HG03060 (cell line): Measurements from ENCODE around the gene IGBP1.
"Not testable (repeated sequence)": the region's sequence is repeated elsewhere in the genome, so short reads cannot be mapped to it uniquely, and the experiment has no call there.

ENCODE experiments used
- ATAC-seq: cut with Tn5 transposase; IDR thresholded peaks from one replicate; pipeline ENCODE4 v1.9.1; 2021; ENCODE audit warnings: low read depth, moderate number of reproducible peaks; ENCODE audit not compliant: unreplicated experiment

The IGBP1 gene

DNA sequence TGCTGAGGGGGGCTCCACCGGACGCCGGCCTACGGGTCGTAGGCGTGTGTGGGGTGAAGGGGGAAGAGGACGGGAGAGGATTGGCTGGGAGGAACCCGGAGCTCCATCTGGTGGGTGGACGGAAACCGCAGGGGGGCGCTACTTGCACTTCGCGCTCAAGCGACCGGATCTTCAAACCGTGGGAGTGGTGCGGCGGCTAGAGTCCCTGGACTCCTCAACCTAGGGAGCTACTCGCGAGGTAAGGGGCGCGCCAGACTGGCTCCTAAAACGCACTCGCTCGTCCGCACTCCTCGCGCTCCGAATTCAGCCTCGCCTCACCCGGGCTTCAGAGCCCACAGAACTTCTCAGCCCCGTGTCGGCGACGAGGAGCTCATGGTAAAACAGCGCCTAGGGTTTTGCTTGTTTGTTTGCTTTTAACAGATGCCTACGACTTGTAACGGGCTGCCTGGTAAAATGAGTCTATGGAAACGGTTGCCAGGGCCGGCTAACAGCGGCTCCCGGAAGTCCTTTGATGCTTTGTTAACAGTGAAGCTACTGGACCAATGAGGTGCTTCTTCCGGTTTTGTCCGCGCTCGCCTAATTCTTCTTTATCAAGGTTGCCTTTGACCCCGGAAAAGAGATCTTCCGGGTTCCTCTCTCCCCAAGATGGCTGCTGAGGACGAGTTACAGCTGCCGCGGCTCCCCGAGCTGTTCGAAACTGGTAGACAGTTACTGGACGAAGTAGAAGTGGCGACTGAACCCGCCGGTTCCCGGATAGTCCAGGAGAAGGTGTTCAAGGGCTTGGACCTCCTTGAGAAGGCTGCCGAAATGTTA, at the start of gene IGBP1:
Gene IGBP1 (plus strand): TSS at position 145 of the 813 bp plus-strand sequence. CDS start 501 bp downstream, at position 646.
- peak; percentile 78 for ATAC-seq

DNA sequence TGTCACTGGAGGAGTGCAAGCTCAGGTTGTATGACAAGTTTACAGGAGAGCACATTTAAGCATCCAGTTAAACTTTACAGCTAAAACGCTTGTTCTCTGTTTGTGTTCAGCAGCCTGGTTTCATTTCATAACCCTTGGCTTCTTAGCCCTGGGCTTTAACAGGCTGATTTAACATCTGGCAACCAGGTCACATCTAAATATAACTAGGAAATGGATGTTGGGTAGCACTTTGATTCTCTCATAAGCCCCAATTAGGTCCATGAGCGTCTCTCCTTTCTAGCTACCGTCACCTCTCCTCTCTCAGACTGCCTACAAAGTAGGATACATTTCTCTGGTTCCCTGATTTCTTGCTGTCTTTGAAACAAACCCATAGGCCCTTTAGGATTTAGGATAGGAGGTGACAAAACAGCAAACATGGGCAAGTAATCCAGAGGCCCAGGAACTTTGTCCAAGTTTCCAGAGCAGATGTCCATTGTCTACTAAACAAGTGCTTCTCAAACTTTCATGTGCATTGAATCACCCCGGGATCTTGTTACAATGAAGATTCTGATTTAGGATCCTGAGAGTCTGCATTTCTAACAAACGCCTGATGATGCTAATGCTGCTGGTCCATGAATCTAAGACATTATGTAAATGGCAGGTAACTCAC, 48.5 kb upstream of the IGBP1 start:
- no peak for ATAC-seq

DNA sequence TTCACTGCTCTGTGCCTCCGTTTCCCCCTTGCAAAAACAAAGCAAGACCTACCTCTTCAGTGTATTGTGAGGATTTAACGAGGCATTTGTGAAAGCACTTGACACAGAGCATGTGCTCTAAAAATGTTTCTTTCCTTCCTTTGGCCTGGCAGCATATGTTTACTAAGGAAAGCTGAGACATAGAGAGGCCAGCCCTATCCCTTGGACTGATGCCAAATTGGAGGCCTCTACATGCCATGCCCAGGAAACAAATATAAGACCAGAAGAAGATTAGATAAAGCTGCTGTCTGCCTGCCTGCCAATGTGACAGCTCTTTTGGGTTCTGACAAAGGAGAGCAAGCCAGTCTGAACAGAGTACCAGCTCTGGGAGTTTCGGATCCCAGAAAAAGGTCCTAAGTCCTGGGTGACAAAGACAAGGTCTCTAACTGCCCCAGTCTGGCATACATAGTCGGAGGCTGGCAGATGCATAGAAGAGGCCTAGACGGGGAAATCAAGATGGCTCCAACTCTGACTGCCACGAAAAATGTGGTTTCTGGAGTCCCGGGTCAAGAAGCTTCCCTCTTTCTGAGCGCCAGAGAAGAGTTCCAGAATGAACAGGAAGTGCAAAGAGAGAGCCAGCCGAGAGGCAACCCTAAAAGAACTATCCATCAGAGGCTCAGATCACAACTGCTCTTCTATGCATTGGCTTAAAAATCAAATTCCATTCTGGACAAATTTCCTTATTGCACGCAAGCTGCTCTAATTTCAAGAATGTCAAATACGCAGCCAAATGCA, 45.2 kb upstream of the IGBP1 start:
- no peak for ATAC-seq

DNA sequence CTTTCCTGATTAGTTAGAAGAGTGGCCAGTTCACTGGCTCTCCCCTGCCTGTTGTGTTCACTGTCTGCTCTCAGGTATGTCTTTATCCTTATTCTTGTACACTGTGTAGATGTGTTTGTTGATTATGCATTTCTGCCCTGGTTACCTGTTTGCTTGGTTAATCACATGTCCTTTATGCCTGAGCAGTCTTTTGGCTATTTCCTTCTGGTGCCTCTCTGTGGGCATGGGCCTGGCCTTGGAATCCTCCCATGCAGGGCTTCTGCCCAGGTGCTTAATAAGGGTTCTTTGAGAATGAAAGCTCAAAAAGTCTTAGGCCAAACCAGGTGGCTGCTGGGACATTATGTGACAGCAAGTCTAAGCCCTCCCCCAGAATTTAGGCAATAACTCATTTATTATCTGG, 44.5 kb upstream of the IGBP1 start:
- no peak for ATAC-seq

DNA sequence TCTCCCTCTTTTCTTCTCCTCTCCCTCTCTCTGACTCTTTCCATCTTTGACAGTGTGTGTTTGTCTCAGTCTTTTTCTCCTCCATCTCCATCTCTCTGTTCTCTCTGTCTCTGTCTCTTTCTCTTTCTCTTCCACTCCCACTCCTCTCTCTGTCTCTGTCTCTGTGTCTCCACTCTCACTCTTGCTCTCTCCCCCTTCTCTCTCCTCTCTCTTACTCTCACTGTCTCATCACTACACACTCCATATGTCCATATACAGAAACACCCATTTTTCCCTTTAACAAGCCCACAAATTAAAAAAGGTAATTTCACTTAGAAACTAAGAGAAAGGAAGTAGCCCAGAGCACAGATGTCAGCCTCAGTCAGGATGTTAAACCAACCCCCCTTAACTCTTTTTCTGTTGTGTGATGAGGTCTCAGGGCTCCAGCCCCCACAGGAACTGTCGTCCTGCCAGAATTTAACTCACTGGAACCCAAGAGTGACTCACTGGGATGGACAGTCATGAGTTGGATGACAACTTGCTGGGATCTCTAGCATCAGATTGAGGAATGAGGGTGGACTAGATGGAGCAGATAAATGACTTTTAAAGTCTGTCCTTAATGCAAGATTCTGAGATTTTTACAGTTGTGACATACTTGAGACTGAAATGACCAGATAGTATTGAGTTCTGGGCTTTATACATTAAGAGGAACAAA, 43.5 kb upstream of the IGBP1 start:
- ATAC-seq: no peak

DNA sequence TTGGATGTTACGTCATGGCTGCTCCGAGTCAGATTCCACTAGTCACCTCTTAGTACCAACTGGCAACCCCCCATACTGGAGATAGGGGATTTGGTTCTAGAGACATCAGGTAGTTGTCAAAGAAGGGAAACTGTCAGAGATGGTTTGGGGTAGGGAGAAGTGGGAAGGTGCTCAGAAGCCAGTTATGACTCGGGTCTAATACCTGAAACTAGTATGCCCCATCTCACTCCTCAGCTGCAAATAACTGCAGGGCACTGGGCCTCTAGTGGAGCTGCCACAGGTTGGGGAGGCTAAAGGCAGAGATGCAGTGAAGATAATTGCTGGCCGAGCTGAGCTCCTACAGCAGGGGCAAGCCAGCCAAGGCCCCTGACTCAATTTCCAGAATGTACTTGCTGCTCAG, 41.0 kb upstream of the IGBP1 start:
- ATAC-seq: peak; percentile 47

DNA sequence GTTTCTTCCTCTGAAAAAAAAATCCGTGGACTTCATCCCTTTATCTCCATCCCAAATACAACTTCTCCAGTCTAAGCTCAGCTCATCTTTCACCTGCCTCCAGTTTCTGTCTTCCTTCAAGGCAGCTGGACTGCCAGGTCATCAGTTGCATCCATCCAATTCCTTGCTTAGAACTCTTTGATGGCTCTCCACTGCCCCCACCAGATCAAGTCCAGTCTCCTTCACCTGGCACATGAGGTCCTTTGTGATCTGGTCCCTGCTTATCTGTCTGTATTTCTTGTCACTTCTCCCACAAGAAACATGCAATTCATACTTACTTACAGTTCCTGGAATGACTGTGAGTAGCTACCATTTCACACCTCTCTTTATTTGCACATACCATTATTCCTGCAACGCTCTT, 37.2 kb upstream of the IGBP1 start:
- no peak for ATAC-seq

DNA sequence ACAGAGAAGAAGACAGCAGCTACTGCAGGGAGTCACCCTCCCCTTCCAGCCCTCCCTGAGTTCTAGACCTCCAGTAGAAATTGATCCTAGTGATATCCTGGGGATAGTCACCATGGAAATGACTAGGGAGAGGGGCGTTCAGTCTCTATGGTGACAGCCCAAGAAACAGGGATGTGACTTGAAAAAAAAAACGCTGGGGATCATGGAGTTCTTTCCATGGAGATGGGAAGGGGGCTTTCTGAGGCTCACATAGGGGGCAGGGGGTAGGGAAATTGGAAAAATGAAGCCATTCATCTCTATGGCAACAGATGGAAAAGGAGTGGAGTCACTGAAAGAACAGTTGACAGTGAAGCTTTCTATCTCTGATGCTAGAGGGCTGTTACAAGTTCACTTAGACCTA, 28.0 kb upstream of the IGBP1 start:
- no peak for ATAC-seq

DNA sequence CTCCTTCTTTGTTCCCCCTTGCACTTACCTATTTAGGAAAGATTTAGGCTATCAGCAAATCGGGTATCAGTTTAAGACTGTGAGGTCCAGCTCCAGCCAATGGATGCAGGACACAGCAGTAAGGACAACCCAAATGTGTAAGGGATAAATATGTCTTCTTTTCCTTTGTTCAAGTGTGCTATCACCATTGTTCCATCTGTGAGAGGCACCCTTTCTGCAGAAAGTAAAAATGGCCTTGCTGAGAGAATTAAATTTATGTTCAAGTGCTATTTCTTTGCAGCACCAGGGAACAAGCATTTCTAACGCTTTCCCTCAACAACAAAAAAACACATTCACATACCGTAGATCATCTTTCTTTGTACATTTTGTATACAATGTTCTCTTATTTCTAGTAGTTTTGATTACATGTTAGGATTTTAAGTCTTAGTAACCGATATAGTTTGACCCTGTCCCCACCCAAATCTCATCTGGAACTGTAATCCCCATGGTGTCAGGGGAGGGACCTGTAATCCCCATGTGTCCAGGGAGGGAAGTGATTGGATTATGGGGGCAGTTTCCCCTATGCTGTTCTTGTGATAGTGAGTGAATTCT, 21.7 kb upstream of the IGBP1 start:
- not testable (repeated sequence) for ATAC-seq

DNA sequence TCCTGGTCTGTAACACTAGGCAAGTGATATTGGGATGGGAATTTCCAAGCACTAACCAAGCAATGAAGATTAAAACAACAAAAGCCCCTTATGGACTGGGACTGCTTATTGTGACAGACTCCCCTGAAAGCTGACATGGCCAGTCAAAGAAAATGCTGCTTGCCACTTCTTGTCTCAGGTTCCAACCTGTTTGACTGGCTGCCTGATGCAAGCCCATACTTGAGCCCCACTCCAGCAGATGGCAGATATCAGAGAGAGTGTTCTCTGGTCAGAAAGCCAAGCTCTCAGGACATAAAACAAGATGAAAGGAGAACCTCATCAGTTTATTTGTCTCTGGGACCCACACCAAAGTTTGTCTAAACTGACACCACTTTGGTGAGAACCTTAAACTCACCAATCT, 15.5 kb upstream of the IGBP1 start:
- ATAC-seq: no peak

DNA sequence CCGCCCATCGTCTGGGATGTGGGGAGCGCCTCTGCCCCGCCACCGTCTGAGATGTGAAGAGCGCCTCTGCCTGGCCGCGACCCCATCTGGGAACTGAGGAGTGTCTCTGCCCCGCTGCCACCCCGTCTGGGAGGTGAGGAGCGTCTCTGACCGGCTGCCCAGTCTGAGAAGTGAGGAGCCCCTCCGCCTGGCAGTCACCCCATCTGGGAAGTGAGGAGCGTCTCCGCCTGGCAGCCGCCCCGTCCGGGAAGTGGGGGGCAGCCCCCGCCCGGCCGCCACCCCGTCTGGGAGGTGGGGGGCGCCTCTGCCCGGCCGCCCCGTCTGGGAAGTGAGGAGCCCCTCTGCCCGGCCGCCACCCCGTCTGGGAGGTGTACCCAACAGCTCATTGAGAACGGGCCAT, 10.2 kb upstream of the IGBP1 start:
- ATAC-seq: not testable (repeated sequence)

DNA sequence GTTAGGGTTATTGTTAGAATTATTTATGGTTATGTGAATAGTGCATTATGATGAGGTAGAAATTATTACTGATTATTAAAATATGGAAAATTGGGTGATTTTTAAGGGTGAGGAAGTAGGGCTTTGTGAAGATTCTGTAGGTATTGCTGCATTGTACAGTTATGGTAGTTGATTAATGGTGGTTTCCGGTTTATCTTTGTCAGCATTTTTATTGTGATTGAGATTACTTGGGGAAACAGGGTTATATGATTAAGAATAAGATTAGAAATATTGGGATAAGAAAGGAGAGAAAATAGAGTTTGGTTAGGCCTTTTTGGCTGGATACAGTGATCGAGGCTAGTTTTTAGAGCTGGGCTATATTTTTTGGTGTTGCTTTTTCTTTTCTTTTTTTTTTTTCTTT, 8.6 kb upstream of the IGBP1 start:
- no peak for ATAC-seq

DNA sequence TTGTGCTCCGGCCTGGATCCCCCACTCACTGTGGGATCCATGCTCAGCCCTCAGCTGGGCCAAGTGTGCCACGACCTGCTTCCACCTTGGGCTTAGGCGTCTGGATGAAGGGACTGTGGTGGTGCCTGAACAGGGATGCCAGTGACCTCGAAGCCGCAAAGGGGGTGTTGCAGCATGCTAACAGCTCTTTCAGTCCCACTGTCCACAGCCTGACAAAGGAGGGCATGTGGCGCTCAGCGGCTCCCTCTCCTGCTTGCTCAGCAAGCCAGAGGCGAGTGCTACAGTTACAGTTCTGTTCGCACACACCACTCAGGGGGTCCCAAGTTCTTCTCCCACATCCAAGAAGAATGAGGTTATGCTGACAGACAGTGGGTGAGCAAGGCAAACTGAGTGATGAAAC, 5.2 kb upstream of the IGBP1 start:
- ATAC-seq: no peak

DNA sequence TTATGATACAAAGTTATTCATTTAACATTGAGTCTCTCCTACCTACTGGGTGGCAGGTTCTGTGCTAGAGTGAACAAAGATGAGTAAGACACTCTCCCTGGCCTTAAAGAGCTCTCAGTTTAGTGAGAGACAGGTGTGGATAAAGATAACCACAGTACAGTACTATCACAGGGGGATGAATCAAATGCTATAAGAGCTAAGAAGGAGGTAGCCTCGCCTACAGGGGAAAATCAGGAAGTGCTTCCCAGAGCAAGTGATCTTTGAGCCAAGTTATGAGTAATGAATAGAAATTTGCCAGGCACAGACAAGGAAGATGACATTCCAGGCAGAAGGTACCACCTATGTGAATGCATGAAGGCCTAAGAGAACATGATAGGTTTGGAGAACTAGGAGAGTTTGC, 3.4 kb upstream of the IGBP1 start:
- no peak for ATAC-seq

DNA sequence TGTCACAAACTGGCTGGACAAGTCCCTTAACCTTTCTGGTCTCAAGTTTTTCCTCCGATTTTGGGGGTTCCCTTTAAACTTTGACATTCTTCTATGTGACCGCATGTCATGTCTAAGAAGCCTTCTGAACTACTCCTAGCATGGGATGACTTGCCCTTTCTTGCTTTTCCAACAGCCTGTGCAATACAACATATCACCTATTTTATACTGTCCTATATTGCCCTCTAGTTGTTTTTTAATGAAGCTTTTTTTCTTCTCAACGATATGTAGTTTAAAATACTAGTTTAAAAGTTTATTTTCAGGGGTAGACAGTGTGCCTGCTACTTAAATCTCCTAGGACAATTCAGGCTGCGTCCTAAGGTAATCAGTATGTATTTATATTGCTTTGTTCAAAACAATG, 1.0 kb upstream of the IGBP1 start:
- ATAC-seq: no peak

DNA sequence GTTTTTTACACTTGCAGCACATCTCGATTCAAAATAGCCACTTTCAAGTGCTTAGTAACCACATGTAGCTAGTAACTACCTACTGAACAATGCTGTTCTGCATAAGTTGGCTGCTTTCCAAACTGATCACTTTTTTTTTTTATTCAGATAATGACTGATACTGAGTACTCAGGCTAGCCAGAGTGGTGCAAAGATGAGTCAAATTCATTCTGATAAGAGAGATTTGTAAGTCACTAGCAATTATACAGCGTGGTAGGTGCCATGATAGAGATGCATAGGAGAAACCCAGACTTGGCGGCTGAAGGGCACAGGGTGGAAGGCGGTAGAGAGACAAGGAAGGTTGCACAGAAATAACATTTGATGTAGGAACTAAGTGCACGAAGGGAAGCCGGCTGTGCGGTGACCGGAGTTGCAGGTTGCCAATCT, 357 bp upstream of the IGBP1 start:
- ATAC-seq: peak; percentile 29

DNA sequence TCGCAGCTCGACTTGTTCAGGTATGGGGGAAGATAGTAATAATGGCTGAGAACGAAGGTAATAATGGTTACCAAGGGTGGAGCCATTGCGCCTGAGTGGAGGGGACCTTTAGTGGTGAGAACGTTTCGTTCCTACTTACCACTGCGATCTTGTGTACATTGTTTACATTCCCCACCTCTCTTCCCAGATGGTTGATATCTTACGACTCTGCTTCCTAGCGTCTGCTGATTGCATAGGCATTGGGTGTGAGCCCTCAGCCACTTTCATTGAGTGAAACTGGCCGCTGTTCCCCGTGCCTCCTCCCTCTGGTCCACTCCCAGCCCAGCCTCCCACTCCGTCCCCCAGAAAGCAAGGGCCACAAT, 850 bp downstream of the IGBP1 start:
- peak; percentile 2 for ATAC-seq

DNA sequence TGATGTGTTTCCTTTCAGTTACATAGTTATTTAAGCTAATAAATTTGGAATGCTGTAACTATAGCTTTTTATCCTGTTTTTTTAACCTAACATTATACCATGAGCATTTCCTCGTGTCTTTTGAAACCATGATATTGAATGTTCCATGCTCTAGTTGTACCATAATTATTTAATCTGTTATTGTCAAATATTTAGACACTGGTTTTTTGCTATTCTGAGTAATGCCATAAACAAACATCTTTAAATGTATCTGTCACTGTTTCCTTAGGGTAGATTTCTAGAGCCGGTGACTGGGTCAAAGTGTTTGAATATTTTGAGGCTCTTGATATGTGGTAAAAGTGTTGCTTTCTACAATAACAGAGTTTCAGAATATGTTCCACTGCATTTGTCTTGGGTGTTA, 5.4 kb downstream of the IGBP1 start:
- ATAC-seq: no peak

DNA sequence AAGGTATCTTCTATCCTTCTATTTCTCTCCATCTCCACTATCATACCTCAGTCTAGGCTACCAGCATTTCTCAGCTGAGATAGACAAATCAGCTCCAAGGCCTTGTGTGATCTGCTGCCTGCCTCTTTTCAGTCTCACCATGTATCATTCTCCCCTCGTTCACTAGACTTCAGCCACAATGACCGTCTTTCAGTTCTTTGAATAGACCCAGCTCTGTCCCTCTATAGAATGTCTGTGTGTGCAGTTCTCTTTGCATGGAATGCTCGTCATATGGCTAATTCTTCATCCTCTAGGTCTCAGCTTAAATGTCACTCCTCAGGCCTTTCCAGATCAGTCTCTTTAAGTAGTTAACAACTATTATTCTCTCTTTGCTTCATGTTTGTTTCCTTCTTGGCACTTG, 6.5 kb downstream of the IGBP1 start:
- ATAC-seq: no peak

DNA sequence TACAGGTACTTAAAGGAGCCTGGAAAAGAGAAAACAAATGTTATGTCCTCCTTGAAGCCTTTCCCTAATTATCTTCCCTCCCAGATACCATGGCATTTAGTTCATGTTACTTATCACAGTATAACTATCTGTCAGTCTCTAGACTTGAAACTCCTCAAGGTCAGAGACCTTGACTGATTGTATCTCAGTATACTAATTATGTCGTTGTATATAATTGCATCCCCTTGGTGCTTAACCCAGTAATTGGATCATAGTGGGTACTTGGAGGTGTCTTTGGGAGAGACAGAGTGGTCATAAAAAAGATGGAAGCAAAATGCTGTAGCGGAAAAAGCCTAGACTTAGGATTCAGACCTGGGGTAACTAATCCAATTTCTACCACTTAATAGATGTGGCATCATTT, 8.1 kb downstream of the IGBP1 start:
- no peak for ATAC-seq
